IPS-NIHi7 (cell line): Measurements from ENCODE around the gene TNNI3K.
"Not testable (repeated sequence)": the region's sequence is repeated elsewhere in the genome, so short reads cannot be mapped to it uniquely, and the experiment has no call there.

Experiments used
- DNase-seq: peaks from one replicate; pipeline ENCODE4 v3.0.0; 2012; ENCODE audit warnings: mixed read lengths; ENCODE audit errors: extremely low spot score

Gene TNNI3K

GRCh38 chr1:74235153-74235552, at the start of gene TNNI3K:
TSS of gene TNNI3K (plus strand) at chr1:74235387. CDS start at chr1:74235452, 65 bp downstream.
- DNase-seq = no peak

- DNase-seq = no peak
These were observed 41.3 kb upstream of the TNNI3K start for GRCh38 chr1:74193908-74194307.

- no peak for DNase-seq
These were observed 39.8 kb upstream of the TNNI3K start for GRCh38 chr1:74195339-74195738.

GRCh38 chr1:74197255-74197654, 37.9 kb upstream of the TNNI3K start:
- DNase-seq = no peak

- peak; percentile 98 for DNase-seq
These were observed 37.3 kb upstream of the TNNI3K start, which contains the start of the genes FPGT and LRRIQ3 for GRCh38 chr1:74197657-74198552. TSS of gene FPGT (plus strand) at chr1:74198242. CDS start at chr1:74198279, 37 bp downstream. TSS of gene LRRIQ3 (minus strand) at chr1:74198176. CDS start at chr1:74183684, 14,492 bp downstream.

- no peak for DNase-seq
These were observed 35.7 kb upstream of the TNNI3K start for GRCh38 chr1:74199504-74199903.

- no peak for DNase-seq
These were observed 29.9 kb upstream of the TNNI3K start for GRCh38 chr1:74205266-74205665.

GRCh38 chr1:74215229-74215628, 20.0 kb upstream of the TNNI3K start:
- DNase-seq = no peak

GRCh38 chr1:74222701-74223100, 12.5 kb upstream of the TNNI3K start:
- no peak for DNase-seq

- no peak for DNase-seq
These were observed 11.7 kb upstream of the TNNI3K start for GRCh38 chr1:74223453-74223852.

- no peak for DNase-seq
These were observed 1.3 kb downstream of the TNNI3K start for GRCh38 chr1:74236440-74236839.

GRCh38 chr1:74237035-74237434, 1.8 kb downstream of the TNNI3K start:
- no peak for DNase-seq

- DNase-seq = no peak
These were observed 2.6 kb downstream of the TNNI3K start for GRCh38 chr1:74237787-74238186.

GRCh38 chr1:74245168-74245772, 10.1 kb downstream of the TNNI3K start:
- peak; percentile 53 for DNase-seq

- no peak for DNase-seq
These were observed 11.1 kb downstream of the TNNI3K start for GRCh38 chr1:74246315-74246714.

- DNase-seq = no peak
These were observed 12.8 kb downstream of the TNNI3K start for GRCh38 chr1:74247881-74248528.

GRCh38 chr1:74253243-74253824, 18.1 kb downstream of the TNNI3K start:
- not testable (repeated sequence) for DNase-seq

GRCh38 chr1:74266001-74266400, 30.8 kb downstream of the TNNI3K start:
- no peak for DNase-seq

GRCh38 chr1:74271503-74271902, 36.3 kb downstream of the TNNI3K start:
- peak; percentile 14 for DNase-seq

GRCh38 chr1:74280642-74281396, 45.6 kb downstream of the TNNI3K start:
- DNase-seq = no peak

- DNase-seq = no peak
These were observed 51.2 kb downstream of the TNNI3K start for GRCh38 chr1:74286414-74286813.
